ENCODE data around the gene MDFI. TPM values are rescaled to one million over a fixed set of nuclear protein-coding genes. Genes with fewer than 3 reads are reported as not detected.

The MDFI gene
- total RNA-seq, 2 experiments from 2014 or later = not detected

DNA sequence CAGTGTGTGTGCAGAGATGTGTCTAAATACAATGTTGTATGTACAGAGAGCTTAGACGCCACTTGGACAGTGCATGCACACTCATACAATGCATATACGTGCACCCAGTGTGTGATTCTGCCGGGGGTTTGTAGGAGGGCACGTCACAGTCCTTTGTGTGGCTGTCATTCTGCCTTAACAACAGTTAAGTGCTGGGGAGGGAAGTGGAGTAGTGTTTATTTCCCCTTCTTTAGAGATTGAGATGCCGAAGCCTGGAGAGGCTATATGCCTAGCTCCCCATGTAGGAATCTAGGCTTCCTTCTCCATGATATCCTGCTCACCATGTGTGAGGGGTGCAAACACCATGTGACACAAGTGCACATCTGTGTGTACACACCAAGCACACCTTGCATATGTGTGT is 38.2 kb downstream of the MDFI start:
- ATAC-seq = no peak
- Mint-ChIP-seq H3K4me1 (no peaks in the 10 kb centered on the region), H3K36me3 (ENCODE audit: low read depth) (no peaks in the 10 kb centered on the region), H3K9me3 (ENCODE audit: low read depth) (no peaks in the 10 kb centered on the region), H3K27ac (no peak overlapping the region), H3K27me3 (peaks cover 5% of the 10 kb centered on the region), H3K4me3 (no peak overlapping the region)
- POLR2A ChIA-PET = no interaction called here
- intact Hi-C loops (cut with DNase I, micrococcal nuclease) = no loop called here
- CTCF ChIA-PET = interaction anchor here (0.8 kb wide), 1 partner anchor 52 kb away, joined by 3 read pairs; no protein-coding TSS in a partner anchor
- no peak for DNase-seq

GRCh38 chr6:41677124-41677921 is 39.1 kb downstream of the MDFI start:
- no peaks in the 10 kb centered on the region for H3K9me3 Mint-ChIP-seq (ENCODE audit: low read depth)
- no peaks in the 10 kb centered on the region for H3K27me3 Mint-ChIP-seq
- DNase-seq (no peak), ATAC-seq (no peak)
- intact Hi-C loops (cut with DNase I, micrococcal nuclease) = no loop called here
- H3K4me1 Mint-ChIP-seq = no peaks in the 10 kb centered on the region
- H3K36me3 Mint-ChIP-seq (ENCODE audit: low read depth) = no peaks in the 10 kb centered on the region
- H3K4me3 Mint-ChIP-seq = no peak overlapping the region
- POLR2A ChIA-PET = no interaction called here
- CTCF ChIA-PET = interaction anchor here (0.8 kb wide), 1 partner anchor 53 kb away, joined by 3 read pairs; no protein-coding TSS in a partner anchor
- H3K27ac Mint-ChIP-seq = no peak overlapping the region

GRCh38 chr6:41678511-41679084 is 40.3 kb downstream of the MDFI start:
- no peak overlapping the region for H3K27ac Mint-ChIP-seq
- H3K4me1 Mint-ChIP-seq = peaks cover 5% of the 10 kb centered on the region
- intact Hi-C loops (cut with DNase I, micrococcal nuclease) = no loop called here
- no peak overlapping the region for H3K4me3 Mint-ChIP-seq
- ATAC-seq (no peak), DNase-seq (no peak)
- H3K27me3 Mint-ChIP-seq = no peaks in the 10 kb centered on the region
- H3K36me3 Mint-ChIP-seq (ENCODE audit: low read depth) = no peaks in the 10 kb centered on the region
- POLR2A ChIA-PET = no interaction called here
- no peaks in the 10 kb centered on the region for H3K9me3 Mint-ChIP-seq (ENCODE audit: low read depth)
- CTCF ChIA-PET = interaction anchor here (0.5 to 1.4 kb wide), 2 partner anchors 10 to 41 kb away, joined by 3 read pairs; no protein-coding TSS in a partner anchor

DNA sequence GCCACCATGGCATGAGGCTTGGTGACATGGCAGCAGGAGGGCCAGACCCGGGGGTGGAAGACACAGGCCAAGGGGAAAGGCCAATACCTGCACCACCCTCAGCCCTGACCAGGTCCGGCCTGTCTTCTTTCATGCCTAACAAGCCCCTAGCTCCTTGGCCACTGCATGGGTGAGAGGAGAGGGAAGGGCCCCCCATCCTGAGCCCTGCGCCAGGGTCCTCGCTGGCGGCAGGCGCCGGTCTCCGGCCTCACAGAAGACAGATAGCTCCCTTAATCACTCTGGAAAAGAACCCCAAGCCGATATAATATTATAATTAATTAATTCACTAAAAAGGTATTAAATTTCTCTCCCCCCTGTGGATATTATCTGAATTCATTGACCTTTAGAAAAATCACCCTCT is 41.4 kb downstream of the MDFI start:
- intact Hi-C loops (cut with DNase I, micrococcal nuclease) = loop anchor here in 1 of 2 experiments (10.0 kb wide), 1 partner anchor 255 kb away; no protein-coding TSS in a partner anchor
- no peak for ATAC-seq
- peaks cover 8% of the 10 kb centered on the region for H3K4me1 Mint-ChIP-seq
- no peak overlapping the region for H3K4me3 Mint-ChIP-seq
- no peak overlapping the region for H3K27ac Mint-ChIP-seq
- DNase-seq = no peak
- H3K9me3 Mint-ChIP-seq (ENCODE audit: low read depth) = no peaks in the 10 kb centered on the region
- ChIA-PET POLR2A (no interaction called here), CTCF (interaction anchor here (0.6 to 2.9 kb wide), 5 partner anchors 9 to 307 kb away, joined by 3 to 17 read pairs (median 4); no protein-coding TSS in a partner anchor)
- H3K27me3 Mint-ChIP-seq = no peaks in the 10 kb centered on the region
- no peaks in the 10 kb centered on the region for H3K36me3 Mint-ChIP-seq (ENCODE audit: low read depth)

DNA sequence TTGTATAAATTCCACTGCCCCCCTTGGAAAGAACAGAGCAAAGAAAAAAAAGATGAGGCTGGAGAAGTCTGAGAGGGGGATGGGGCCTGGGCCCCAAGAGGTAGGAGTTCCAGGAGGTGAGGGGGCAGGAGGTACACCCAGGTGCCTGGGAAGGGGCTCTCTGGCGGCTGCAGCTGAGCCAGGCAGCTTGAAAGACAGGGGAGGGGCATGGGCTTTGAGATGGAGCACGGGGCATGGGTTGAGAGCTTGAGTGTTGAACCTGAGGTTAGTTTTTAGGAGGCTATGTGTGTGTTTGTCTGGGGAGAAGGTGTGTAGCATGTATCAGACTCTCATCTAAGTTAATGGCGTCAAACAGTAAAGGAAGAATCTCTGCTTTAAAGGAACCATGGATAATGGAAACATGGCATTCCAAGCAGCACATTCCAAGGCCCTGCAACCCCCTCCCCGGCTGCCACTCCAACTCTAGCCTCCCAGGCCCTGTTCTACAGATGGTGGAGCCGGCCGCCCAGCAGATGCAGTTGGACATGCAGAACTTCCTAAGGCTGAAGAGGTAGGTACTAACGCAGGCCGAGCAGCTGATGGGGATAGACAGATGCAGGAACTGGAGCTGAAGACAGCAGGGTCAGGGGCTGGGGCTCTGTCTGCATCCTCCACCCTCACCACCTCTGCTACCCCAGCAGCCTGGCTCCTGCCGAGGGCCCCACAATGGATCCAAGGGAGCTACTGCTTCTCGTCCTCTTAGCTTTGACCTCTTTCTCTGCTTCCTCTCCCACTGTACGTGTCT is 42.1 kb downstream of the MDFI start:
- no peaks in the 10 kb centered on the region for H3K9me3 Mint-ChIP-seq (ENCODE audit: low read depth)

DNA sequence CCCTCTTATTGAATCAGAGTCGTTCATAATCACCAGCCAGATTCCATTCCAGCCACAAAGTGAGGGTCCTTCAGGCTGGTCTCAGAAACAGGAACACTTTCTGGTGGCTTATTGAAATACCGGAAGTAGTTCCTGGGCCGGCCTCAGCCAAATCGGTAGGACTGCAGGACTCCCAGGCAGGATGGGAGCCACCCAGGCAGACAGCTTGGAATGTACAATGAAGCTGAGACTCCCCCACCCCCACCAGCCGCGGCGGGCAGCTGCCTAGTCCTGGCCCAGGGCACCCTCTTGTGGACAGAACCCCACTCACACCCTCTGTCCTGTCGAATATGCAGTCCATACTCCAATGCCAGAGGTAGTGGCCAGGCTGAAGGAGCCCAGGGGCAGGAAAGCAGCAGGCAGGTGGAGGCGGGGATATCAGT is 43.8 kb downstream of the MDFI start:
- intact Hi-C loops (cut with DNase I, micrococcal nuclease) = loop anchor here in 1 of 2 experiments (1.0 to 10.0 kb wide), 2 partner anchors 79 to 257 kb away; no protein-coding TSS in a partner anchor
- H3K36me3 Mint-ChIP-seq (ENCODE audit: low read depth) = no peaks in the 10 kb centered on the region
- H3K9me3 Mint-ChIP-seq (ENCODE audit: low read depth) = no peaks in the 10 kb centered on the region
- H3K4me3 Mint-ChIP-seq = peak overlapping the region; percentile 69
- ChIA-PET POLR2A (no interaction called here), CTCF (interaction anchor here (0.6 to 2.9 kb wide), 12 partner anchors 8 to 506 kb away, joined by 3 to 17 read pairs (median 3); partner anchors contain the start of gene NCR2)
- H3K27me3 Mint-ChIP-seq = no peaks in the 10 kb centered on the region
- H3K27ac Mint-ChIP-seq = no peak overlapping the region
- DNase-seq = peak; percentile 87
- peaks cover 8% of the 10 kb centered on the region for H3K4me1 Mint-ChIP-seq
- peak; percentile 82 for ATAC-seq

More for the DNA sequence above, 42.1 kb downstream of the MDFI start:
- Mint-ChIP-seq H3K4me1 (peaks cover 8% of the 10 kb centered on the region), H3K27ac (no peak overlapping the region), H3K4me3 (no peak overlapping the region), H3K36me3 (ENCODE audit: low read depth) (no peaks in the 10 kb centered on the region), H3K27me3 (no peaks in the 10 kb centered on the region)
- no peak for DNase-seq
- ChIA-PET POLR2A (interaction anchor here (0.6 kb wide), 1 partner anchor 262 kb away, joined by 7 read pairs; no protein-coding TSS in a partner anchor), CTCF (interaction anchor here (0.6 to 2.9 kb wide), 8 partner anchors 46 to 324 kb away, joined by 3 to 17 read pairs (median 4); no protein-coding TSS in a partner anchor)
- intact Hi-C loops (cut with DNase I, micrococcal nuclease) = loop anchor here in 1 of 2 experiments (10.0 kb wide), 1 partner anchor 256 kb away; no protein-coding TSS in a partner anchor
- ATAC-seq = no peak

DNA sequence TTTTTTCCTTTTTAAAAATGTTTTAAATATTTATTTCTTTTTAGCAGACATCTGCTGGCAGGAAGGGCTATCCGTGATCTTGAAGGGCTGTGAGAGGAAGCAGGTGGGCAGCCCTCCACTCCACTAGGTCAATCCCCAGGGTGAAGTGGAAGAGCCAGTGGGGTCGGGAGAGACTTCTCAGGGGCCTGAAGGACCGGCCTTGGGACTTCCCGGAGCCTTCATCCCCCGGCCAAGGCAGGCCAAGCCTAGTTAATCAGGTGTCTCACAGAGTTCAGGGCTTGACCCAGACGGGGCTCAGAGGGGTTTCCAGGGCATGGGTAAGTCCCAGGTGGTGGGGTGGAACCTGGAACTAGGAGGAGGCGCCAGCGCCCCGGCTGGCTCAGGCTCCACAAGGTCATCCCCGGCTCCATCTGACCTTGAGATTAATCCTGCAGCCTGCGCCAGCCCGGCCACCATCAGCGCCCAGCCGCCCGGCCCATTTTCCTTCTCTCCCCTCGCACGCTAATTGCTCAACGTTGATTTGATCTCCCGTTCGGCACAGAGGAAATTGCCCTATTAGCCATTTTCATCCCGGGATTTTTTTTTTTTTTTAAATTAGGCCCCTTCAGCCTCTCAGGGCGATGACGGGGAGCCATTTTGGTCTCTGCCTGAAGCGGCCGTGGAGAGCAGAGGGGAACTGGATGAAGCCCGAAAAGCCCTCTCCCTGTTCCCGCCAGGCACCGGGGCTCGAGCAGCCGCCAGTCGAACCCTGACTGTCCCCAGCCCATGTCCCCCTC is 44.4 kb downstream of the MDFI start:
- CTCF ChIA-PET = interaction anchor here (0.5 to 3.4 kb wide), 35 partner anchors 7 to 893 kb away, joined by 3 to 48 read pairs (median 4); no protein-coding TSS in a partner anchor
- H3K36me3 Mint-ChIP-seq (ENCODE audit: low read depth) = no peaks in the 10 kb centered on the region
- intact Hi-C loops (cut with DNase I, micrococcal nuclease) = loop anchor here (1.0 to 10.0 kb wide), 4 partner anchors 79 to 313 kb away; no protein-coding TSS in a partner anchor
- DNase-seq = peak; percentile 15
- no peaks in the 10 kb centered on the region for H3K9me3 Mint-ChIP-seq (ENCODE audit: low read depth)
- peak; percentile 2 for ATAC-seq
- POLR2A ChIA-PET = interaction anchor here (0.6 kb wide), 1 partner anchor 51 kb away, joined by 4 read pairs; no protein-coding TSS in a partner anchor
- peak overlapping the region; percentile 69 for H3K4me3 Mint-ChIP-seq
- H3K27me3 Mint-ChIP-seq = no peaks in the 10 kb centered on the region
- peaks cover 8% of the 10 kb centered on the region for H3K4me1 Mint-ChIP-seq
- peak overlapping the region; percentile 75 for H3K27ac Mint-ChIP-seq

DNA sequence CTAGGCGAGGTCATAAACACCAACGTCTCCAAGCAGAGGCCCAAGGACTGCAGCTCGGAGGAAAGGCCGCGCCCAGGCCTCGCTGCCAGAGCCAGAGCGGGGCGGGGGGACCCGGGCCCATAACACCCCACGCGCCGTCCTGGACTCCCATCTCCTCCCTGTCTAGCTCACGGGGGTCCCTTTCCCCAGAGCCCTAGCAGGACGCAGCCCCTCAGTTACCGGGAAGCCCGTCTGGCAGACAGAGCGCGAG is 44.9 kb downstream of the MDFI start:
- no peaks in the 10 kb centered on the region for H3K9me3 Mint-ChIP-seq (ENCODE audit: low read depth)
- intact Hi-C loops (cut with DNase I, micrococcal nuclease) = loop anchor here (1.0 to 10.0 kb wide), 4 partner anchors 80 to 314 kb away; no protein-coding TSS in a partner anchor
- DNase-seq (peak; percentile 28), ATAC-seq (peak; percentile 31)
- H3K4me1 Mint-ChIP-seq = peaks cover 8% of the 10 kb centered on the region
- H3K36me3 Mint-ChIP-seq (ENCODE audit: low read depth) = no peaks in the 10 kb centered on the region
- ChIA-PET POLR2A (interaction anchor here (0.6 kb wide), 1 partner anchor 51 kb away, joined by 4 read pairs; no protein-coding TSS in a partner anchor), CTCF (interaction anchor here (0.5 to 3.4 kb wide), 30 partner anchors 9 to 928 kb away, joined by 3 to 48 read pairs (median 4); no protein-coding TSS in a partner anchor)
- H3K27ac Mint-ChIP-seq = peak overlapping the region; percentile 77
- peak overlapping the region; percentile 69 for H3K4me3 Mint-ChIP-seq
- no peaks in the 10 kb centered on the region for H3K27me3 Mint-ChIP-seq

DNA sequence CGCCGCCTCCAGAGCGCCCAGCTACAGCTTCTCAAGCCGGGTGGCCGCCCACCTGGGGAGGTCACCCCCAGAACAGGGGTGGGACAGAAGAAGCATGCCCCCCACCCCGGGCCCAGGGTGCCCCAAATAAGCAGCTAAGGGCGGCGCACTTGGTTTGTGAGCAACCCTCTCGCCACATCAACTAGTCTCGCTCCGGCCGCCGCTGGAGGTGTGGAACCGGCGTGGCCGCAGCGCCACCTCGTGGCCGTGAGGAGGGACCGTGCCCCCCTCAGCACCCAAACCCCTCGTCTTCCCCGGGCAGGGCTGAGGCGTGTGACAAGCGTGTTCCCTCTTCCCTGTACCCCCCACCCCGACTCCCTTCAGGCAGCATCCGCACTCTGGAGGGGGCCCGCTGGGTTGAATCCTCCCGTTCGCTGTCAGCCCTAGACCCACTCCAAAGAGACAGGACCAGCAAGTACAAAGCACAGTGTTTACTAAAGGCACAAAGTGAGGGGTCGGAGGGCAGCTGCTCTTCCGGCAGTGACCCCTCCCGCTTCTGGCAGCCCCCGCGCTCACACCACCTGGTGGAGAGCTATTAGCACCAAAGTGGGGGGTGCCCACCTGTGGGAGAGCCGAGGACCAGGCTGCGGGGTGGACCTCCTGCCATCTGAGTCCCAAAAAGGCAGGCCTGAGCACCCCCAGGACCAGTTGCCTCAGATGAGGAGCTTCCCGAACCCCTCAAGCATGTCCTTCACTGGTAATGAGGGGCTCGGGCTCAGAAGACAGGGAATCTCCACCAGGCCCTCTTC is 45.4 kb downstream of the MDFI start:
- H3K27ac Mint-ChIP-seq = peak overlapping the region; percentile 77
- peaks cover 8% of the 10 kb centered on the region for H3K4me1 Mint-ChIP-seq
- CTCF ChIA-PET = interaction anchor here (0.5 to 3.4 kb wide), 32 partner anchors 9 to 928 kb away, joined by 3 to 48 read pairs (median 4); no protein-coding TSS in a partner anchor
- POLR2A ChIA-PET = interaction anchor here (0.6 kb wide), 1 partner anchor 50 kb away, joined by 4 read pairs; no protein-coding TSS in a partner anchor
- peak; percentile 92 for ATAC-seq
- no peaks in the 10 kb centered on the region for H3K9me3 Mint-ChIP-seq (ENCODE audit: low read depth)
- no peaks in the 10 kb centered on the region for H3K36me3 Mint-ChIP-seq (ENCODE audit: low read depth)
- intact Hi-C loops (cut with DNase I, micrococcal nuclease) = loop anchor here (1.0 to 10.0 kb wide), 4 partner anchors 80 to 314 kb away; no protein-coding TSS in a partner anchor
- peak overlapping the region; percentile 69 for H3K4me3 Mint-ChIP-seq
- H3K27me3 Mint-ChIP-seq = no peaks in the 10 kb centered on the region
- peak; percentile 90 for DNase-seq

Data from activated CD4-positive, alpha-beta T cell treated with anti-CD3 and anti-CD28 coated beads for 36 hours (primary cell).